GM19351 (cell line): ENCODE results near the gene SNAP29.
A peak's percentile ranks its signal among the peaks of the same experiment; 100 is the strongest.
"Not testable (repeated sequence)": the region's sequence is repeated elsewhere in the genome, so short reads cannot be mapped to it uniquely, and the experiment has no call there.

ENCODE experiments used
- ATAC-seq: cut with Tn5 transposase; IDR thresholded peaks from one replicate; pipeline ENCODE4 v1.9.1; 2021; ENCODE audit warnings: mild to moderate bottlenecking, moderate library complexity; ENCODE audit not compliant: unreplicated experiment

SNAP29 gene

DNA sequence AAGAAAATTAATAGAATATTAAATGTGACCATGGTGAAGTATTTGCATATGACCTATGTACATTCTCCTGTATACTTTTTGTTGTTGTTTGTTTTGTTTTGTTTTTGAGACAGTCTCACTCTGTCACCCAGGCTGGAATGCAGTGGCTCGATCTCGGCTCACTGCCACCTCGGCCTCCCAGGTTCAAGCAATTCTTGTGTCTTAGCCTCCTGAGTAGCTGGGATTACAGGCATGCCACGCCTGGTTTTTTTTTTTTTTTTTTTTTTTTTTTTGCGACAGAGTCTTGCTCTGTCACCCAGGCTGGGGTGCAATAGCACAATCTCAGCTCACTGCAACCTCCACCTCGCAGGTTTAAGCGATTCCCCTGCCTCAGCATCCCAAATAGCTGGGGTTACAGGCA lies 38.9 kb downstream of the SNAP29 start:
- ATAC-seq: not testable (repeated sequence)

DNA sequence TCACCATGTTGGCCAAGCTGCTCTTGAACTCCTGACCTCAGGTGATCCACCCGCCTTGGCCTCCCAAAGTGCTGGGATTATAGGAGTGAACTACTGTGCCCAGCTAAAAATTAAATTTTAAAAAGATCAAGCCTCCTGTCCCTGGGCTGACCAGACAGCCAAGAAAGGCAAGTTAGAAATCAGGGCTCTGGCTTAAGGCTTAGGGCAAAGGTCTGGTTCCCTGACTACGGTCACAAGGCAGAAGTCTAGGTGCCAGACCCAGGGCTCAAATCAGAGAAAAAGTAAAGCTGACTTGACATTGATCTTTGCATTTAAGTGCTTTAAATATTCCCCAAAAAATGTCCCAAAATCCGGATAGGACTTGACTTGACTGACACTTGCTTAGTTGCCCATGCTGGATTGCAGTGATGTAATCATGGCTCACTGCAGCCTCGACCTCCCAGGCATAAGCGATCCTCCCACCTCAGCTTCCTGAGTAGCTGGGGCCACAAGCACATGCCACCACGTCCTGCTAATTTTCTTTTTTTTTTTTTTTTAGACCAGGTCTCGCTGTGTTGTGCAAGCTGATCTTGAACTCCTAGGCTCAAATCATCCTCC lies 41.1 kb downstream of the SNAP29 start:
- ATAC-seq: no peak

DNA sequence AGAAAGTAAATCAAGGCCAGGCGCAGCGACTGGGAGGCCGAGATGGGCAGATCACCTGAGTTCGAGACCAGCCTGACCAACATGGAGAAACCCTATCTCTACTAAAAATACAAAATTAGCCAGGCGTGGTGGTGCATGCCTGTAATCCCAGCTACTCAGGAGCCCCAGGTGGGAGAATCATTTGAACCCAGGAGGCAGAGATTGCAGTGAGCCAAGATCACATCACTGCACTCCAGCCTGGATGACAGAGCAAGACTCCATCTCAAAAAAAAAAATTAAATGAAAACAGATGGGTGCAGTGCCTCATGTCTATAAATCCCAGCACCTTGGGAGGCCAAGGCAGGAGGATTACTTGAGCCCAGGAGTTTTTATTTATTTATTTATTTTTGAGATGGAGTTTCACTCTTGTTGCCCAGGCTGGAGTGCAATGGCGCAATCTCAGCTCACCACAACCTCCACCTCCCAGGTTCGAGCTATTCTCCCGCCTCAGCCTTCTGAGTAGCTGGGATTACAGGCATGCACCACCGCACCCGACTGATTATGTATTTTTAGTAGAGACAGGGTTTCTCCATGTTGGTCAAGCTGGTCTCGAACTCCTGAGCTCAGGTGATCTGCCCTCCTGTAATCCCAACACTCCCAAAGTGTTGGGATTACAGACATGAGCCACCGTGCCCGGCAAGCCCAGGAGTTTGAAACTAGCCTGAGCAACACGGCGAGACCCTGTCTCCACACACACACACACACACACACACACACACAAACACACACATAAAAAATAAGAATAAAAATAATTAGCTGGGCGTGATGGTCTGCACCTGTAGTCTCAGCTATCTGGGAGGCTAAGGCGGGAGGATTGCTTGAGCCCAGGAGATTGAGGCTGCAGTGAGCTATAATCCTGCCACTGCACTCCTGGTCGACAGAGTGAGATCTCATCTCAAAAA lies 42.6 kb downstream of the SNAP29 start:
- ATAC-seq: not testable (repeated sequence)

DNA sequence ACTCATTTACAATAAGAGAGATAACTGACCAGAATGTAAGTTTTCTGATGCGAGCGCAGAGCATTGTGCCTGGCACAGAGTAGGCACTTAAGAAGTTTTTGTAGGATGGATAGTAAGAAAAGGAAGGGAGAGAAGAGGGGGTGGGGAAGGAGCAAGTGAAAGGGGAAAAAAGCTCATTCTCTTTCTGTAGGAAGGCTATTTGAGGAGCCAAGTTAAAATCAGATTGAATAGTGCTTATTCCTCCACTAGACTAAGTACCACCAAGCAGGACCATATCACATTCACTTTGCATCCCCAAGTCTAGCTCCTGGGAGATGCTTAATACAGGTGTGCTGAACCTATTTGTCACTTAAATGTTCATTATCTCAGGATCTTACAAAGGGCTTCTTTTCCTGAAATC lies 44.3 kb downstream of the SNAP29 start:
- ATAC-seq: no peak

DNA sequence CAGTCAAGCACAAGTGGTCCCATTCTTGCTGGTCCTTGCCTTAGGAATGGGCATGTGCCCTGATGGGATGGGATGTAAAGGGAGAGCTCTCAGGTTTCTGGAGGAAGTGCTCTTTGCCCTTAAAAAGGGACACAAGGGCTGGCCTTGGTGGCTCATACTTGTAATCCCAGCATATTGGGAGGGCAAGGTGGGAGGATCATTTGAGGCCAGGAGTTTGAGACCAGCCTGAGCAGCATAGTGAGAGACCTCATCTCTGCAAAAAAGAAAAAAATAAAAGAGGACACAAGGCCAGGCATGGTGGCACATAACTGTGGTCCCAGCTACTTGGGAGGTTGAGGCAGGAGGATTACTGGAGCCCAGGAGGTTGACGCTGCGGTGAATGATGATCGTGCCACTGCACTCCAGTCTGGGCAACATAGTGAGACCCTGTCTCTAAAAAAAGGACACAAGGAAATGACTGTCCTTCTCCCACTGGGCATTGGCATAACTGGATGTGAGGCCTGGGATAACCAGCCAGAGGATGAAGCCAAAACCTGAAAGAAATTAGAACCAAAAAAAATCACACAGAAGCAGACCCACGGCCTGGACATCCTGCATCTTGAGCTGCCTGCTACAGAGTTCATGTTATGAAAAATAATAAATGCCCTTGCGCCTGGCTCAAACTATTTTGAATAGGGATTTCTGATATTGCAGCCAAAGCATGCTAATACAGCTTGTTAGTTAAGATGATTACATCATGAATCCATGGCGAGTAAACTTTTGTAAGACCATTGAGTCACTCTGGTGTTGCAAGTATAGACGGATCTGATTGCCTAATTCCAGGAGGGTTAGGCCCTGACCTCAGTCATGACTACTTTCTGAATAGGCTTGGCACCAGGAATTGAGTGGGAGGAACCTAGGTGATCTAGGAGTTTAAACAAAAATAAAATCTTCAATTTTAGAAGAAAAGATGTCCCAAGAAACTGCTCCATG lies 45.5 kb downstream of the SNAP29 start:
- ATAC-seq: no peak

DNA sequence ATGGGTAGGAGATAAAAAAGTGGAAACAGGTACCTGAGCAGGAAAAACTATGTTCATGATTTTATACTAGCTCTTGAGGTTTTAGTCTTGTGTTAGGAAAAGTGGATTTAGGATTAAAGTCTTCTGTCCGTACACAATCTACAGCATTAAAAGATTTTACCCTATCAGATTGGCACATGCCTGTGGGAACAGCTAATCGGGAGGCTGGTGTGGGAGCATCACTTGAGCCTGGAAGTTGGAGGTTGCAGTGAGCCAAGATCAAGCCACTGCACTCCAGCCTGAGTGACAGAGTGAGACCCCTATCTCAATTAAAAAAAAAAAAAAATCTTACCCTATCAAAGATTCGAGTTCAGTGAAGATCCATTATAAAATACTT lies 46.2 kb downstream of the SNAP29 start:
- no peak for ATAC-seq

DNA sequence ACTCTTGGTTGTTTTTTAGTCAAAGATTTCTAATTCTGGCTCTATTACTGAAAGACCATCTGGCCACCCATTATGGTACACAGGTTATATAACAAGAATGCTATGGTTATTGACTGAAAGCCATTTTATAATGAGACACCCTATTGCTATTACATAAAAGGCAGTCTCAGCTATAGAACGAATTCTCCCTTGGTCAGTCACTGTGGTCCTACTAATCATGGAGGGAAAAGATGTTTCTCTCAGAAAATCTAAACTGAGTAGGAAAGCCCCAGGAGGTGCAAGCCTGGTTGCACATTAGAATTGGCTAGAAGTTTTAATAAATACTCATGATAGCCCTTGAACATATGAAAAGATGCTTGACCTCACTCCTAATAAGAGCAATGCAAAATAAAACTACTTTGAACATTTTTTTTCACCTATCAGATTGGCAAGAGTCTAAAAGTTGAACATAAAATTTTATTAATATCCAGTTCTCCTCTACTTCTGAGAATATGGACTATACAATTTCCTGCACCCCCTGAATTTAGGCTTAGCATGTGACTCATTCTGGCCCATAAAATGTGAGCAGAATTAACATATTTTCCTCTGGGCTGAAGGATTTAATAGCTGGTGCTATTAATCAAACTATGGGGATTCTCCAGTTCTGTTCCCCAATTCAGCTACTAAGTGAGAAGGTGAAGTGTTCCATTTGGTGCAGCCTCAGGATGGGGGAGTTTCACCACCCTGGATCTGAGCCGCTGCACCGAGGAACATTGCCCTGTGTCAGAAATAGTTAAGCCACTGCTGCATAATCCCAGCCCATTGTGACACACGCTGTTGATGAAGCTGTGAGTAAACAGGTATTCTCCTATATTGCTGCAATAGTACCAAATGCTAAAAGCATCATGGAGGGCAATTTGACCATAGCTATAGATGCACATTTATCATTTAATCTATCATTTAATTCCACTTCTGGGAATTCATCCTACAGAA lies 46.9 kb downstream of the SNAP29 start:
- ATAC-seq: no peak

DNA sequence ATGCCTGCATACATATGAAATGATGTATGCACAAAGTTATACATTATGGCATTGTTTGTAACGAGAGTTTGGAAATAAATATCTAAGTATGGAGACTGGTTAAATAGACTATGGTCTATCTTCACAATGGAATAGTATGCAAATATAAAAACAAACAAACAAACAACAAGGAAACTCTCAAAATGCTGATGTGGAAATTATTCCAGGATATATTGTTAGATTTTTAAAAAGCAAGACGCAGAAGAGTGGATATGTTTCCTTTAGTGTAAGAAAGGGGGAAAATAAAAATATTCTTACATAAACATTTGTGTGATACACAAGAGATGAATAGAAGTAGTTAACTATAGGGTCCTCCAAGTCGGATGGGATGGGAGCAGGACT lies 47.6 kb downstream of the SNAP29 start:
- no peak for ATAC-seq

DNA sequence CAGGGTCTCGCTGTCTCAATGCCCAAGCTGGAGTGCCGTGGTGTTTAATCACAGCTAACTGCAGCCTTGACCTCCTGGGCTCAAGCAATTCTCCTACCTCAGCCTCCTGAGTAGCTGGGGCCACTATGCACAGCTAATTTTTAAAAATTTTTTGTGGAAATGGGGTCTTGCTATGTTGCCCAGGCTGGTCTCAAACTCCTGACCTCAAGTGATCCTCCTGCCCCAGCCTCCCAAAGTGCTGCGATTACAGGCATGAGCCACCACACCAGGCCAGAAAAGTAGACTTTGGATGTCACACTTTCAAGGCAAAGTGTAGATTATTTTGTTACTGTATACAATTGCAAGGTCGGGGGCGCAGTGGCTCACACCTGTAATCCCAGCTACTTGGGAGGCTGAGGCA lies 49.9 kb downstream of the SNAP29 start:
- not testable (repeated sequence) for ATAC-seq

DNA sequence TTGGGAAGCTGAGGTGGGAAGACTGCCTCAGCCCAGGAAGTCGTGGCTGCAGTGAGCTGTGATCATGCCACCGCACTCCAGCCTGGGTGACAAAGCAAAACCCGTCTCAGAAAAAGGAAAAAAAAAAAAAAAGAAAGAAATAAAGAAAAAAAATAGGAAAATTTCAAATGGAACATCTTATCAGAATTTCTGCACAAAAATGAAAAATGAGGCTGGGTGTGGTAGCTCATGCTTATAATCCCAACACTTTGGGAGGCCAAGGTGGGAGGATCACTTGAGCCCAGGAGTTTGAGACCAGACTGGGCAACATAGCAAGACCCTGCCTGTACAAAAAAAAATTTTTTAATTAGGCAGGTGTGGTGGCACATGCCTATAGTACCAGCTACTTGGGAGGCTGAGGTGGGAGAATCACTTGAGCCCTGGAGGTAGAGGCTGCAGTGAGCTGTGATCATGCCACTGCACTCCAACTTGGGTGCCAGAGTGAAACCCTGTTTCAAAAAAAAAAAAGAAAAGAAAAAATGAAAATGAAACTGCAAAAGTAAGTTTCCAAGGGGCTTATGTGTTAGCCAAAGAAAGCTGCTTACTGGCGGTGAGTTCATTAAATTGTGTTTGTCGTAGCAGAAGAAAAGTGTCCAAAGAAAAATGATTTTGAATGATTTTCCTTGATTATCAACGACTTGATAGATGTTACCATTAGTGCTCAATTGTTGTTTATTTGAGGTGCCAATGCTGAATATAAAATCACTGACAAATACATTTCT lies 50.9 kb downstream of the SNAP29 start:
- no peak for ATAC-seq

DNA sequence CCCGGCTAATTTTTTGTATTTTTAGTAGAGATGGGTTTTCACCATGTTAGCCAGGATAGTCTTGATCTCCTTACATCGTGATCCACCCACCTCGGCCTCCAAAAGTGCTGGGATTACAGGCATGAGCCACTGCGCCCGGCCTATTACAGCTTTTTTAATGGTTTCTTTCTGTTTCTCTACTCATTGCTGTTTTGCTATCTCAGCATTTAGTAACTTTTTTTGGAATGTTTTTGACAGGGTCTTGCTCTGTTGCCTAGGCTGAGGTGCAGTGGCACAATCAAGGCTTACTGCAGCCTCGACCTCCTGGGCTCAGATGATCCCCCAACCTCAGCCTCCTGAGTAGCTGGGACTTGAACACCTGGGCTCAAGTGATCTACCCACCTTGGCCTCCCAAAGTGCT lies 53.7 kb downstream of the SNAP29 start:
- no peak for ATAC-seq

DNA sequence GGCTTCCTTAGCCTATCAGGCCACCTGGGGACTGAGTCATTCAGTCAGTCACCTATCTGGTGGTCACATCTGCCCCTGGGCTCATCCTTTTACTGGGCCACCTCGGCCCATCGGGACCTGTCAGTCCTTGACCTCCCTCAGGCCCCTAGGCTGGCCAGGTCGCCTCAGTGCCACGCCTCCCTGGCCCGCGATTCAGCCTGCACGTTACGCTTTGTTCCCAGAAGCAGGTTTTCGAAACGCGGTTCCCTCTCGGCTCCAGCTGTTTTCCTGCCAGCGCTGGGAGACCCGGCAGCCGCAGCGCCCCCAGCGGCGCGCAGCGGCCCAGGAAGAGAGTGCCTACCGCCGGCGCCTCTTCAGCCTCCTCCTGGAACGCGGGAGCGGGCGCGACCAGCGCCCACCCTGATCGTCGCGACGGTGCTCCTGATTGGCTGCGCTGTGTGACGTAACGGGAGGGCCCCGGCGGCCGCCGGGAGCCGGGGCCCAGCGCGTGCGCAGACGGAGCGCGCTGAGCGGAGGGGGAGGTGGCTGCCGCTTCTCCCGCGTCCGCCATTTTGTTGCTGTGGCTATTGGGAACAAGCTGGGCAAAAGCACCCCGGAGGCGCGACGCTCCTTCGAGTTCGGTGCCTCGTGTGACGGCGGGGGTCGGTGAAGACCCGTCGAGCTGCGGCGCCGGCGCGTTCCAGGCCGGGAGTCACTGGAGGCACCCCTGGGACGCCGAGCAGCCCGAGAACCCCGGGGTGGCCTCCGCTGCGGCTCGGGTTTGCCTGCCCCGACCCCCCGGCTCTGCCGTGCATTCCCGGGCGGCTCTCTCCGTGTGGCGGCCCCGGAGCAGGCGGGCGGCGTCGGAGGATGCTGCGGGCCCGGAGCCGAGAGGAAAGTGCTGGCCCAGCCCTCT lies 58.4 kb downstream of the SNAP29 start, which contains the start of gene CRKL:
Gene CRKL, plus strand, starts transcription at position 492 of the 895 bp plus-strand sequence. CDS start 528 bp downstream, outside the sequence.
- ATAC-seq: peak; percentile 90

DNA sequence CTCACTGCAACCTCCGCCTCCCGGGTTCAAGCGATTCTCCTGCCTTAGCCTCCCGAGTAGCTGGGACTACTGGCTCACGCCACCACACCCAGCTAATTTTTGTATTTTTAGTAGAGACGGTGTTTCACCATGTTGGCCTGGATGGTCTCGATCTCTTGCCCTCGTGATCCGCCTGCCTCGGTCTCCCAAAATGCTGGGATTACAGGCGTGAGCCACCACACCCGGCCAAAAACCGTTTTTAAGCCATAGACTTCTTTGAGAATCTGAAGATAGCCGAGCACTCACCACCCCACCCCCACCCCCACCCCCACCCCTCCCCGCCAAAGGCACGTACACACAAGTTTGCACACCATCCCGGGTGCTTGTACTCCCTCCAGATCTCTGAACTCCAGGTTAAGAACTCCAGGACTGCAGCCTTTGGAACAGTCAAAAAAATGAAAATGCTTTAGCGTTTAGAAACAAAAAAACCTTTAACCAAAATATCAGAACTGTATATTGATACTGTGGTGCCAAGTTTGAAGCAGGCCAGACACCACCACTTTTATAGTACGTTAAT lies 59.9 kb downstream of the SNAP29 start:
- no peak for ATAC-seq

DNA sequence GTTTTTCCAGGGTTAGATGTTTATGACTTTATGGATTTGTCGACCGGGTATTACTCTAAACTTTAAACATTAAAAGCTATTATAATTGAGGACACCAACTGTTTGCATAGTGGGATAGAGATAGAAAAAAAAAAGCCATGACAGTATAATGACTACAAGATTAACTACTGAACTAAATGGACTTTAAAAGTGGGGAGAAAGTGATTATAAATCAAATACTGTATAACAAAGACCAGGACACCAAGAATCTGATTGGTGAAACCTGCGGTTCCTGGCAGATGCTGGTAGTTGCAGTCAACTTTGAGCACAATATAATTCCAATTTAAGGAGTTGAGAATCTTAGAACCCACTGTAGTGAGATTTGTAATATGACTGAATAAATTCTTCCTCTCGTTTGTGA lies 60.9 kb downstream of the SNAP29 start:
- no peak for ATAC-seq

DNA sequence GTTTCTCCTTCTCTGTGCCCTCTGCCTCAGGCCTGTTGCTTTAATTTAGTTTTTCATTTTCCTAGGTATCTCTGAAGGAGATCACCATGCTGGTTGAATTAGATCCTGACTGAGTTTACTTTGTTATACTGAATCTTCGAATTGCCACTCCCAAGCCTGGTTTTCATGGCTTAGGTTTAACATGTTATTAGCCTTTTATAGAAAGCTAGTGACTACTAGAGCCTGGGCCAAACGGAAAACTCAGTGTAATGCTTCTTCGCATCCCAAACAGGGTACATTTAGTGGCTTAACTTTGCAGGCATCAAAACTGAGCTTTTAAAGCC lies 62.0 kb downstream of the SNAP29 start:
- ATAC-seq: no peak

DNA sequence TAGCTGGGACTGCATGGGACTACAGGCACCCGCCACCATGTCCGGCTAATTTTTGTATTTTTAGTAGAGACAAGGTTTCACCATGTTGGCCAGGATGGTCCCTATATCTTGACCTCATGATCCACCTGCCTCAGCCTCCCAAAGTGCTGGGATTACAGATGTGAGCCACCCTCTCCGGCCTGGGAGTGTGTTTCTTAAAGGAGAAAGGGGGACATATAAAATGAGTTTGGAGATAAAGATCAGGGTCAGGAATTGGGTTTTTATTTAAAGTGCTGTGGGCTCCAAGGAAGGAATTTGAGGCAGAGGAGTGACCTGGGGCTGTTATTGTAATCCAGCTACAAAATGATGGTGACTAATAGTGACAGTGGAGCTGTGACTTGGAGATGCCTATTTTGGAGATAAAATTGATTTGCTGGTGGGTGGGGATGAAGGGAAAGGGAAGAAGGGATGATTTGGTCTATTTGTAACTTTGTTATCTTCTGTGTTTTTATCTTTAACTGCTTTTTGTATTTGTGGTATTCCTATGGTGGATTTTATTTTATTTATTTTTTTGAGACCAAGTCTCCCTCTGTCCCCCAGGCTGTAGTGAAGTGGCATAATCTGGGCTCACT lies 63.4 kb downstream of the SNAP29 start:
- ATAC-seq: no peak

DNA sequence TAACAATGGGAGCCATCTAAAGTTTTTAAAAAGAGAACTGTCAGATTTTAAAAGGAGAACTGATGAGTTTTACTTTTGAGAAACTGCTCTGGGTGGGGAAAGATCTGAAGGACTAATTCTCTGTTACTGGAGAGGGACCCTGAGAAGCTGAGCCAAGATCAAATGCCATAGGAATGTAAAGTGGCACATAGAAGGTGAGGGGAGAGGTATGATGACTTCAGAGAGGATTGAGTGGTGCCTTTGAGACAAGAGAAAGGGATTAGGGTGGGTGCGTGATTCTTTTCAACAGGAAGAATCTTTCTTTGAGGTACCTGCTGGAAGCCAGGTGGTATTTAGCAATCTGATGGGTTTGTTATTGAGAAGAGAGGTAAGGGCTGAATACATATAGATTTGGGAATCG lies 67.4 kb downstream of the SNAP29 start:
- ATAC-seq: no peak
